Lung (tissue), 12 donors: ENCODE measurements around the gene FBXO9. TPM values are rescaled to one million over a fixed set of nuclear protein-coding genes. Genes with fewer than 3 reads are reported as not detected.

Experiments used
- ATAC-seq: fragments of 200-7000 bp; cut with Tn5 transposase; one replicate; pipeline ENCODE4 v1.9.1; 2020; ENCODE audit warnings: moderate number of reproducible peaks; ENCODE audit not compliant: insufficient read depth, low FRiP score
- DNase-seq, 3 donors: peaks; one replicate each; pipeline ENCODE4 v3.0.0-alpha.2; 2013 to 2017
- H3K27ac ChIP-seq, 2 donors: one replicate each; pipeline ENCODE4 v1.5.1; 2013; ENCODE audit warnings: mild to moderate bottlenecking in 2 of 2, moderate library complexity in 2 of 2, control low read depth in 1 of 2, inconsistent platforms in 1 of 2, low read depth in 1 of 2, low read length in 1 of 2
- H3K27me3 ChIP-seq, 3 donors: one replicate each; pipeline ENCODE4 v1.5.1; 2013; ENCODE audit warnings: low read length in 2 of 3; ENCODE audit not compliant: control insufficient read depth in 3 of 3, insufficient read depth in 3 of 3
- H3K36me3 ChIP-seq, 4 donors: one replicate each; pipeline ENCODE4 v1.5.1; 2013; ENCODE audit warnings: low read length in 4 of 4, mild to moderate bottlenecking in 1 of 4, moderate library complexity in 1 of 4; ENCODE audit not compliant: control insufficient read depth in 4 of 4, insufficient read depth in 4 of 4
- H3K4me1 ChIP-seq, 5 donors: one replicate each; pipeline ENCODE4 v1.5.1; 2013; ENCODE audit warnings: low read length in 5 of 5, mild to moderate bottlenecking in 2 of 5, moderate library complexity in 1 of 5; ENCODE audit not compliant: control insufficient read depth in 5 of 5, insufficient read depth in 5 of 5
- H3K4me3 ChIP-seq: one replicate; pipeline ENCODE4 v1.5.1; 2013; ENCODE audit warnings: mild to moderate bottlenecking, control low read depth, moderate library complexity
- H3K9ac ChIP-seq, 2 donors: one replicate each; pipeline ENCODE4 v1.5.1; 2013; ENCODE audit warnings: low read length in 2 of 2, control low read depth in 1 of 2; ENCODE audit not compliant: insufficient read depth in 1 of 2
- H3K9me3 ChIP-seq, 4 donors: one replicate each; pipeline ENCODE4 v1.5.1; 2013; ENCODE audit warnings: low read length in 3 of 4, mild to moderate bottlenecking in 1 of 4, moderate library complexity in 1 of 4; ENCODE audit not compliant: control insufficient read depth in 4 of 4, insufficient read depth in 3 of 4
- WGBS, 2 donors: extraction: QIAGEN DNeasy Blood & Tissue Kit; methylation state at CpG; one replicate each; pipeline ENCODE4 v1.1.7; 2013; 5-methylcytosine and 5-hydroxymethylcytosine counted together
- polyA plus RNA-seq, 2 donors: library from polyadenylated mRNA; stranded (reverse); fragments of 200-250 nt; gene quantifications; one replicate each; pipeline ENCODE4 v1.2.1, GENCODE V29; 2013
- total RNA-seq, 2 donors: library from RNA; depleted of rRNA in 1 of 2; stranded (reverse); fragments of >200 nt in 1 of 2; gene quantifications; one replicate each; pipeline ENCODE4 v1.2.1, GENCODE V29; 2014 to 2021
- TF ChIP-seq, protein P1 (sequence below): IDR thresholded peaks from 2 replicates; pipeline ENCODE4 v1.5.1; 2012; ENCODE audit warnings: mild to moderate bottlenecking; ENCODE audit errors: control extremely low read depth, extremely low read depth
- donor health status: control.
- donor health status: control.
- donor health status: Bipolar disorder and iron deficiency.
- donor health status: healthy.
- donor health status: DM: yes; HTN: yes; CAD: no.

The FBXO9 gene
- total and polyA plus RNA-seq, 4 donors: 26.0 to 117 (median 70.7) TPM

GRCh38 chr6:53020005-53020744, 45.0 kb upstream of the FBXO9 start:
- TF ChIP-seq, protein P1, sequence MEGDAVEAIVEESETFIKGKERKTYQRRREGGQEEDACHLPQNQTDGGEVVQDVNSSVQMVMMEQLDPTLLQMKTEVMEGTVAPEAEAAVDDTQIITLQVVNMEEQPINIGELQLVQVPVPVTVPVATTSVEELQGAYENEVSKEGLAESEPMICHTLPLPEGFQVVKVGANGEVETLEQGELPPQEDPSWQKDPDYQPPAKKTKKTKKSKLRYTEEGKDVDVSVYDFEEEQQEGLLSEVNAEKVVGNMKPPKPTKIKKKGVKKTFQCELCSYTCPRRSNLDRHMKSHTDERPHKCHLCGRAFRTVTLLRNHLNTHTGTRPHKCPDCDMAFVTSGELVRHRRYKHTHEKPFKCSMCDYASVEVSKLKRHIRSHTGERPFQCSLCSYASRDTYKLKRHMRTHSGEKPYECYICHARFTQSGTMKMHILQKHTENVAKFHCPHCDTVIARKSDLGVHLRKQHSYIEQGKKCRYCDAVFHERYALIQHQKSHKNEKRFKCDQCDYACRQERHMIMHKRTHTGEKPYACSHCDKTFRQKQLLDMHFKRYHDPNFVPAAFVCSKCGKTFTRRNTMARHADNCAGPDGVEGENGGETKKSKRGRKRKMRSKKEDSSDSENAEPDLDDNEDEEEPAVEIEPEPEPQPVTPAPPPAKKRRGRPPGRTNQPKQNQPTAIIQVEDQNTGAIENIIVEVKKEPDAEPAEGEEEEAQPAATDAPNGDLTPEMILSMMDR: no peak
- no peak overlapping the region for H3K9ac ChIP-seq
- ATAC-seq (no peak), DNase-seq (no peak)
- WGBS, 2 donors: 56 to 67% methylated on average over 3 of the region's 3 CpGs
- H3K27ac ChIP-seq: no peak overlapping the region
- H3K27me3 ChIP-seq: no peaks in the 10 kb centered on the region
- peaks cover 0 to 7% (median 0%) of the 10 kb centered on the region in 5 donors for H3K4me1 ChIP-seq
- H3K9me3 ChIP-seq: no peaks in the 10 kb centered on the region
- peaks cover 14 to 45% (median 23%) of the 10 kb centered on the region in 4 donors for H3K36me3 ChIP-seq
- H3K4me3 ChIP-seq: no peak overlapping the region

GRCh38 chr6:53023323-53023722, 41.9 kb upstream of the FBXO9 start:
- ATAC-seq (no peak), DNase-seq (no peak)
- H3K4me3 ChIP-seq: no peak overlapping the region
- no peaks in the 10 kb centered on the region for H3K9me3 ChIP-seq
- TF ChIP-seq, protein P1: no peak
- H3K27ac ChIP-seq: no peak overlapping the region
- H3K9ac ChIP-seq: no peak overlapping the region
- H3K36me3 ChIP-seq: peaks cover 2 to 32% (median 13%) of the 10 kb centered on the region in 4 donors
- 93% methylated on average over 1 of the region's 1 CpG for WGBS, 2 donors
- no peaks in the 10 kb centered on the region for H3K27me3 ChIP-seq
- peaks cover 0 to 15% (median 0%) of the 10 kb centered on the region in 5 donors for H3K4me1 ChIP-seq

DNA sequence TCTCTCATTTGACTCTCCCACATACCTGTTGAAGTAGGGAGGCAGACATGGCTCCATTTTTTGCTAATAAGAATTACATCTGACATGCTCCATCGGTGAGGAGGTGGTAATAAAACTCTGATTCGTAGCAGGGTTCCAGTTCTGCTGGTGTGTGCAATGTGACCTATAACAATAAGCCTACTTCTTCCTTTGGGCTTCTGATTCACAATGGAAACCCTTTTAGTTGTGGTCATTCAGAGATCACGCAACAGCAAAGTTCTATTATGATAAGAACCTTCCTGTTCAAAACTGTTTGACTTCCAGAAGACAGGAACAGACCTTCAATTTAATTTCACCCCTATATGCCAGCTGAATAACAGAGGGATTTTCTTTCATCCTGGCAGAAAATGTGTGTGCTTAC, 38.7 kb upstream of the FBXO9 start:
- ATAC-seq (no peak), DNase-seq (no peak)
- H3K9me3 ChIP-seq: no peaks in the 10 kb centered on the region
- no peak overlapping the region for H3K27ac ChIP-seq
- 93 to 96% methylated on average over 3 of the region's 3 CpGs for WGBS, 2 donors
- peaks cover 11 to 39% (median 22%) of the 10 kb centered on the region in 4 donors for H3K36me3 ChIP-seq
- no peak overlapping the region for H3K9ac ChIP-seq
- H3K4me1 ChIP-seq: peaks cover 0 to 8% (median 0%) of the 10 kb centered on the region in 5 donors
- H3K27me3 ChIP-seq: no peaks in the 10 kb centered on the region
- H3K4me3 ChIP-seq: no peak overlapping the region
- TF ChIP-seq, protein P1: no peak
